HFF-Myc (cell line): ENCODE measurements around the gene R3HDM2.
"Not testable (repeated sequence)": the region's sequence is repeated elsewhere in the genome, so short reads cannot be mapped to it uniquely, and the experiment has no call there.

Experiments
- DNase-seq: peaks from one replicate; pipeline ENCODE4 v3.0.0-alpha.2; 2011; ENCODE audit warnings: low read depth; ENCODE audit errors: extremely low read depth
- H3K4me3 ChIP-seq: replicated peaks from 2 replicates; pipeline ENCODE4 v1.5.1; 2011; ENCODE audit warnings: low read depth, mild to moderate bottlenecking, control low read depth, low read length
- TF ChIP-seq, protein P1 (sequence below): IDR thresholded peaks from 2 replicates; pipeline ENCODE4 v1.5.1; 2012; ENCODE audit warnings: mild to moderate bottlenecking, low read depth, low read length, control low read depth; ENCODE audit errors: missing control alignments

Gene R3HDM2

DNA sequence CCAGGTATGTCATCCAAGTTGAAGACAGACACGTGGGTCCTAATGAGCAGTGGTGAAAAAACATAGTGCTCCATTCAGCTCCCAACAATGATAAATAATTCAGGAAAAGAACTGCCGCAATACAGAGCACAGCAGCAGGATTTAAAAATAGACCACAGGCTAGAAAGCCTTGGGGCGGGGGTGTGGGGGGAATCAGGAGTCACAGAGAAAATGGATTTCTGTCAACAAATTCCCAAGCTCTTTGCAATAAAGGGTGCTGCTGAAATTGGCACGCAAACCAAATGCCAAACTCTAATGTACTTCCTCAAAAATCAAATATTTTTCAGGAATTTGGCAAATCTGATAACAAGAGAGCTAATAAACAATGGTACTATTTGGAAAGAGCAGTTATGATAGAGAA, 58.6 kb downstream of the R3HDM2 start:
- TF ChIP-seq, protein P1, sequence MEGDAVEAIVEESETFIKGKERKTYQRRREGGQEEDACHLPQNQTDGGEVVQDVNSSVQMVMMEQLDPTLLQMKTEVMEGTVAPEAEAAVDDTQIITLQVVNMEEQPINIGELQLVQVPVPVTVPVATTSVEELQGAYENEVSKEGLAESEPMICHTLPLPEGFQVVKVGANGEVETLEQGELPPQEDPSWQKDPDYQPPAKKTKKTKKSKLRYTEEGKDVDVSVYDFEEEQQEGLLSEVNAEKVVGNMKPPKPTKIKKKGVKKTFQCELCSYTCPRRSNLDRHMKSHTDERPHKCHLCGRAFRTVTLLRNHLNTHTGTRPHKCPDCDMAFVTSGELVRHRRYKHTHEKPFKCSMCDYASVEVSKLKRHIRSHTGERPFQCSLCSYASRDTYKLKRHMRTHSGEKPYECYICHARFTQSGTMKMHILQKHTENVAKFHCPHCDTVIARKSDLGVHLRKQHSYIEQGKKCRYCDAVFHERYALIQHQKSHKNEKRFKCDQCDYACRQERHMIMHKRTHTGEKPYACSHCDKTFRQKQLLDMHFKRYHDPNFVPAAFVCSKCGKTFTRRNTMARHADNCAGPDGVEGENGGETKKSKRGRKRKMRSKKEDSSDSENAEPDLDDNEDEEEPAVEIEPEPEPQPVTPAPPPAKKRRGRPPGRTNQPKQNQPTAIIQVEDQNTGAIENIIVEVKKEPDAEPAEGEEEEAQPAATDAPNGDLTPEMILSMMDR: no peak

DNA sequence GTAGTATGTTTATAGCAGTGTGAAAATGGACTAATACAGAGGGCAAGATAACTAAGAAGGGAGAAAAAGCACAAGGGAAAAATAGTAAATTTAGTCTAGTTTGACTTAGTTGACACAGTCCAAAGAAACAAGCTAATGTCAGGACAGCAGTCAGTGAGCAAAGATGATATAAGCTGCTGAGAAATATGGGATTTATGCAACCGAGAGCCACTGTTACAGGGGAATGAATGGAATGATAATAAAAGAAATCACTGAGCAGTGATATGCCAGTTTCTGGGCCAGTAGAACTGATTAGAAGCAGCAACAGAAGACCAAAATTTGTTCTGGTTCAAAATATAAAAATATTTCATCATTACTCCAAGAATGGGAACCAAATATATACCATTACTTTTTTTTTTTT, 60.1 kb downstream of the R3HDM2 start:
- no peak overlapping the region for H3K4me3 ChIP-seq
- TF ChIP-seq, protein P1: no peak
- DNase-seq: no peak

More for the DNA sequence above, 58.6 kb downstream of the R3HDM2 start:
- no peak for DNase-seq
- no peak overlapping the region for H3K4me3 ChIP-seq

DNA sequence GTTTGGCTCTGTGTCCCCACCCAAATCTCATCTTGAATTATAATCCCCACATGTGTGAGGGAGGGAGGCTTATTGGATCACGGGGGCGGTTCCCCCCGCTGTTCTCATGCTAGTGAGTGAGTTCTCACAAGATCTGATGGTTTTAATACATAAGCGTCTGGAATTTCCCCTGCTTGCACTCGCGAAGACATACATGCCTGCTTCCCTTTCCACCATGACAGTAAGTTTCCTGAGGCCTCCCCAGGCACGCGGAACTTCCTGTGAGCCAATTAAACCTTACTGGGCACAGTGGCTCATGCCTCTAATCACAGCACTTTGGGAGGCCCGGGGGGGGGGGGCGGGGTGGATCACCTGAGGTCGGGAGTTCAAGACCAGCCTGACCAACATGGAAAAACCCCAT, 60.8 kb downstream of the R3HDM2 start:
- TF ChIP-seq, protein P1: no peak
- H3K4me3 ChIP-seq: no peak overlapping the region
- DNase-seq: no peak

DNA sequence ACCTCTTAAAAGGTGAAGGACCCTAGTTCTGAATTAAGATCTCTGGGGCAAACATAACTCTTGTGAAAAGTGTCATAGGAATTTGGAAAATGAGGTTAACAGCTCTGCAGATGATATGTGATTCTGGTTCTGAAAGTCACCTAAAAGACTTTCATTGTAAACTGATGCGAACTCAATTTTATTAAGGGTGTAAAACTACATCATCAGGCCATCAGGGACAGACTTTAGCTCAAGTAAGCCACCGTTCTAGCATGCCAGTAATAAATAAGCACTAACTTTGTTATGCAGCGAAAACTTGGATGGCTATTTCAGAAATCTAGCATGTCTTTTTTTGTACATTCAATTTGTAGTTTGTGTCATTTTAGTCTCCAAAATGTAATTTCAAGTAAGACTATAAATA, 61.6 kb downstream of the R3HDM2 start:
- no peak overlapping the region for H3K4me3 ChIP-seq
- DNase-seq: no peak
- TF ChIP-seq, protein P1: no peak

DNA sequence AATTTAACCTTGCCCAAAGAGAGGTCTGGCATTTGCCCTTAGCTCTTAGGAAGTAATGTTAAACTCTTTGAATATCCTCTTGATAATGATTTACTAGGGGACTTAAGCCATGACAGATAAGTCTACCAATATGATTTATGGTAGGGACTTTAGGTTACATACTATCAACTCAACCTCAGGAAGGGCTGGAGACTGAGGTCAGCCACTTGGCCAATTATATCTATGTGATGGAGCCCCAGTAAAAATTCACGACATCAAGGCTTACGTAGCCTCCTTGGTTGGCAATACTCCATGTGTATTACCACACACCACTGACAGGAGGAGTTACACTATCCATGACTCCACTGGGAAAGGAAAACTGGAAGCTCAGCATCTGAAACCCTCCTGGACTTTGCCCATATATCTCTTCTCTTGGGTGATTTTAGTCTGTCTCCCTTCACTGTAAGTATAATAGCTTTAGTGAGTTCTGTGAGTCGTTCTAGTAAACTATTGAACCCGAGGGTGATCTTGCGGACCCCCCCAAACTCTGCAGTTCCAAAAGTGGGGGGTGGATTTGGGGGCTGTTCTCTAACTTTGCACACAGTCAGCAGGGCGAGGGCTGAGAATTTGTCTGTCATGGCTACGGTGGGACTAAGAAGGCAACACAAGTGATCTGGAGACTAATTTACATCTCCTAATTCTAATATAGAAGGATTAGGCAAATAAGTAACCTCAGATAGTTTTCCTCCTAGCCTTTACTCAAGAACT, 62.3 kb downstream of the R3HDM2 start:
- no peak overlapping the region for H3K4me3 ChIP-seq
- no peak for DNase-seq
- TF ChIP-seq, protein P1: no peak

DNA sequence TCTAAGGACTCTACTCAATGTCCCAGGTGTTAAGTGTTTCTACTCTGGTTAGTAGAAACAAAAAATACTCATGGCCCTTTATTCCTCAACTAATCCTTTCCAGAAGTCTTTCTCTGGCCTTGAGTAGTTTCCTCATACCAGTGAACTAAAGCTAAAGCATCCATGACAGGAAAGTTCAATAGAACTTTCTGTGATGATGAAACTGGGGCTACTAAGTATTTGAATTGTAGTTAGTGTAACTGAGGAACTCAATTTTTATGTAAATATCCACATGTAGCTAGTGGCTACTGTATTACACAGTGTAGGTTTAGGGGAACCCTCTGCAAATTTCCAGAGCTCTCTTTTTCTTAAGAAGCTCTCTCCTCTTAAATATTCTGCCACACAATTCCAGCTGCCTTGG, 63.7 kb downstream of the R3HDM2 start:
- H3K4me3 ChIP-seq: no peak overlapping the region
- TF ChIP-seq, protein P1: no peak
- no peak for DNase-seq

DNA sequence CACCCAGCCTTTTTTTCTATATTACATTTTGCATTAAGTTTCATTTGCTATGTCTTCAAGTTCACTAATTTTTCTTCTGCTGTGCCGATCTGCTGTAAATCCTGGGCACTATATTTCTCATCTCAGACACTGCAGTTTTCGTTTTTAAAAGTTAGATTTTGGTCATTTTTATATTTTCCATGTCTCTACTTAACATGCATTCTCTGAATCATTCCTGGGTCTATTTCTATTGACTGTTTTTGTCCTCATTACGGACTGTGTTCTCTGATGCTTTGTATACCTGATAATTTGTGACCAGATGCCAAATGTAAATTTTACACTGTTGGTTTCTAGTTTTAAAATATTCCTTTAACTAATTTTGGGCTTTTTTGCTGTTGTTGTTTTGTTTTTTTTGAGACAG, 64.5 kb downstream of the R3HDM2 start:
- H3K4me3 ChIP-seq: no peak overlapping the region
- no peak for DNase-seq
- TF ChIP-seq, protein P1: no peak

DNA sequence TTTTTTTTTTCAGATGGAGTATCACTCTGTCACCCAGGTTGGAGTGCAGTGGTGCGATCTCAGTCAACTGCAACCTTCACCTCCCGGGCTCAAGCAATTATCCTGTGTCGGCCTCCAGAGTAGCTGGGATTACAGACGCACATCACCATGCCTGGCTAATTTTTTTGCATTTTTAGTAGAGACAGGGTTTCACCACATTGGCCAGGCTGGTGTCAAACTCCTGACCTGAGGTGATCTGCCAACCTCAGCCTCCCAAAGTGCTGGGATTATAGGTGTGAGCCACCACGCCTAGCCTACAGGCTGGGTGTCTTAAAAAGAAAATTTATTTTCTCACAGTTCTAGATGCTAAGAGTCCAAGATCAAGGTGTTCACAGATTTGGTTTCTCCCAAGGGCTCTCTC, 66.7 kb downstream of the R3HDM2 start:
- not testable (repeated sequence) for DNase-seq

More for the DNA sequence above, 66.7 kb downstream of the R3HDM2 start:
- not testable (repeated sequence) for H3K4me3 ChIP-seq
